Lower lobe of right lung (tissue), 2 donors: ENCODE data around the gene PAPPA. TPM values are rescaled to one million over a fixed set of nuclear protein-coding genes. Genes with fewer than 3 reads are reported as not detected.

Source experiments
- ATAC-seq, 2 donors: fragments of 200-7000 bp; cut with Tn5 transposase; one replicate each; pipeline ENCODE4 v1.9.1; 2020 to 2022; ENCODE audit warnings: mild to moderate bottlenecking in 2 of 2, moderate library complexity in 2 of 2
- DNase-seq: peaks from one replicate; pipeline ENCODE4 v3.0.0-alpha.2; 2020
- H3K27ac ChIP-seq: fragments of 200-600 bp; one replicate; pipeline ENCODE4 v1.8.0; 2022
- H3K27me3 ChIP-seq: fragments of 200-600 bp; one replicate; pipeline ENCODE4 v1.8.0; 2022; ENCODE audit warnings: low read depth
- H3K36me3 ChIP-seq: fragments of 200-600 bp; one replicate; pipeline ENCODE4 v1.8.0; 2022; ENCODE audit warnings: mild to moderate bottlenecking
- H3K4me1 ChIP-seq: fragments of 200-600 bp; one replicate; pipeline ENCODE4 v1.8.0; 2022
- H3K4me3 ChIP-seq: fragments of 200-600 bp; one replicate; pipeline ENCODE4 v1.8.0; 2022; ENCODE audit warnings: mild to moderate bottlenecking
- H3K9me3 ChIP-seq: fragments of 200-600 bp; one replicate; pipeline ENCODE4 v1.8.0; 2022
- CTCF ChIP-seq: fragments of 200-600 bp; IDR thresholded peaks from one replicate; pipeline ENCODE4 v1.8.0; 2022; ENCODE audit warnings: antibody characterized with exemption, mild to moderate bottlenecking
- intact Hi-C: fragments of 100-400 bp; cut with DNase I; formaldehyde crosslinking; loops from one replicate; pipeline ENCODE4 v1.11.0; 2022
- total RNA-seq: library from RNA; stranded (reverse); fragmentation: NEBNext Ultra II Directional; extraction: Animal tissue kit (Norgen Biotek cat#: 25700); gene quantifications from one replicate; pipeline ENCODE4 v1.2.1, GENCODE V29; 2021
- donor health status: DM: no; HTN: yes; CAD: no; lungs with severe emphysema.

The PAPPA gene
- total RNA-seq, 1 donor from 2014 or later: 2.2 TPM

GRCh38 chr9:116300360-116300870, 146.8 kb downstream of the PAPPA start:
- intact Hi-C loops: no loop called here
- ATAC-seq (no peak), DNase-seq (no peak)
- Histone ChIP-seq H3K27ac (no peak overlapping the region), H3K27me3 (no peaks in the 10 kb centered on the region), H3K9me3 (no peaks in the 10 kb centered on the region), H3K36me3 (no peaks in the 10 kb centered on the region), H3K4me3 (no peak overlapping the region), H3K4me1 (no peaks in the 10 kb centered on the region)
- no peak for TF ChIP-seq CTCF

DNA sequence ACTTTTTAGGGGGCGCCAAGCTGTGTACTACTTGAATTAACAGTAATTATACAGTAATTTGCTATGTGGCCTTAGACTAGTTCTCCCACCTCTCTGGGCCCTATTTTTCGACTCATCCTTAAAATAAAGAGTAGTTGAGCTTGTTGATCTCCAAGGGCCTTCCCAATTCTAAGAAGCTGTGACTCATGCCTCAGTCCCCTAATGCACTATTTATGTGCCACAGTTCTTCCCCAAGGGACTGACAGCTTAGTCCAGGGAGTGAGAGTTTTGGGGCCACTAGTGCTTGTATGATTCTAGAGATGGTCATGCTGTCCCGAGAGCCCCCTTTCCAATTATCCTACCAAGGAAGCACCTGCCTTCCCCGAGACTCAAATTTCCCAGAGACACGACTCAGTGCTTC, 149.7 kb downstream of the PAPPA start:
- Histone ChIP-seq H3K36me3 (no peaks in the 10 kb centered on the region), H3K27me3 (no peaks in the 10 kb centered on the region), H3K9me3 (no peaks in the 10 kb centered on the region), H3K4me3 (no peak overlapping the region), H3K4me1 (no peaks in the 10 kb centered on the region), H3K27ac (no peak overlapping the region)
- DNase-seq (no peak), ATAC-seq (no peak)
- intact Hi-C loops: no loop called here
- no peak for TF ChIP-seq CTCF

- Histone ChIP-seq H3K9me3 (no peaks in the 10 kb centered on the region), H3K4me3 (no peak overlapping the region), H3K4me1 (no peaks in the 10 kb centered on the region), H3K36me3 (no peaks in the 10 kb centered on the region), H3K27ac (no peak overlapping the region), H3K27me3 (no peaks in the 10 kb centered on the region)
- no peak for TF ChIP-seq CTCF
- no peak for ATAC-seq
- intact Hi-C loops: no loop called here
- no peak for DNase-seq
Observed at GRCh38 chr9:116303886-116304538, 150.4 kb downstream of the PAPPA start.

DNA sequence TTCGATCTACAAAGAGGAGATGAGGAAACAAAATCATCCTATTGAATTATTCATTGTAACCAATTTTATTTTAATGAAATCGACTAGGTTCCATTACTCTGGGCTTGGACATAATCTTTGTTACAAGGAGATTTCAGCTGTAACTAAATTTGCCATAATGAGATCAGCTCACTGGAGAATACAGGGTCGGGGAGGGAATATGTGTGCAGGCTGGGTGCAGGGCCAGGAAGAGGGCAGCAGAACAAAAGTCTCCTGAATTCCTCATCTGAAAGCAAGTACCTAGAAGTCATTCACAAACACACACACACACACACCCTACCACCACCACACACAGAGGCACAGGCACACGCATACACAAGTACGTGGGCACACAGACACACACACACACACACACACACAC, 151.2 kb downstream of the PAPPA start:
- no peak for TF ChIP-seq CTCF
- intact Hi-C loops: no loop called here
- H3K4me3 ChIP-seq: no peak overlapping the region
- H3K27ac ChIP-seq: no peak overlapping the region
- no peaks in the 10 kb centered on the region for H3K9me3 ChIP-seq
- ATAC-seq: no peak
- no peaks in the 10 kb centered on the region for H3K4me1 ChIP-seq
- no peaks in the 10 kb centered on the region for H3K27me3 ChIP-seq
- DNase-seq: no peak
- H3K36me3 ChIP-seq: no peaks in the 10 kb centered on the region

- no peaks in the 10 kb centered on the region for H3K4me1 ChIP-seq
- no peaks in the 10 kb centered on the region for H3K9me3 ChIP-seq
- intact Hi-C loops: no loop called here
- no peaks in the 10 kb centered on the region for H3K27me3 ChIP-seq
- TF ChIP-seq CTCF: no peak
- no peak for DNase-seq
- no peak overlapping the region for H3K4me3 ChIP-seq
- no peaks in the 10 kb centered on the region for H3K36me3 ChIP-seq
- ATAC-seq: no peak
- no peak overlapping the region for H3K27ac ChIP-seq
Observed at GRCh38 chr9:116308076-116308475, 154.5 kb downstream of the PAPPA start.
